Suprapubic skin (tissue), 4 donors: ENCODE data around the gene OR13F1.

Experiments
- POLR2A ChIP-seq, 2 donors: fragments of 450-650 bp; IDR thresholded peaks; one replicate each; pipeline ENCODE4 v1.6.1; 2017; ENCODE audit warnings: antibody characterized with exemption in 2 of 2, mild to moderate bottlenecking in 2 of 2, moderate library complexity in 2 of 2
- POLR2AphosphoS5 ChIP-seq, 3 donors: sonication (generic); formaldehyde crosslinking; IDR thresholded peaks; one replicate each; pipeline ENCODE4 v1.6.1; 2017; ENCODE audit warnings: antibody characterized with exemption in 3 of 3
- TF ChIP-seq, protein P1 (sequence below), 2 donors: fragments of 200-600 bp in 1 of 2; fragments of 450-650 bp in 1 of 2; sonication (generic) in 1 of 2; IDR thresholded peaks; one replicate each; pipeline ENCODE4 v1.5.1; 2016 to 2019; ENCODE audit warnings: antibody characterized with exemption in 2 of 2, mild to moderate bottlenecking in 1 of 2, moderate library complexity in 1 of 2

- TF ChIP-seq, protein P1, sequence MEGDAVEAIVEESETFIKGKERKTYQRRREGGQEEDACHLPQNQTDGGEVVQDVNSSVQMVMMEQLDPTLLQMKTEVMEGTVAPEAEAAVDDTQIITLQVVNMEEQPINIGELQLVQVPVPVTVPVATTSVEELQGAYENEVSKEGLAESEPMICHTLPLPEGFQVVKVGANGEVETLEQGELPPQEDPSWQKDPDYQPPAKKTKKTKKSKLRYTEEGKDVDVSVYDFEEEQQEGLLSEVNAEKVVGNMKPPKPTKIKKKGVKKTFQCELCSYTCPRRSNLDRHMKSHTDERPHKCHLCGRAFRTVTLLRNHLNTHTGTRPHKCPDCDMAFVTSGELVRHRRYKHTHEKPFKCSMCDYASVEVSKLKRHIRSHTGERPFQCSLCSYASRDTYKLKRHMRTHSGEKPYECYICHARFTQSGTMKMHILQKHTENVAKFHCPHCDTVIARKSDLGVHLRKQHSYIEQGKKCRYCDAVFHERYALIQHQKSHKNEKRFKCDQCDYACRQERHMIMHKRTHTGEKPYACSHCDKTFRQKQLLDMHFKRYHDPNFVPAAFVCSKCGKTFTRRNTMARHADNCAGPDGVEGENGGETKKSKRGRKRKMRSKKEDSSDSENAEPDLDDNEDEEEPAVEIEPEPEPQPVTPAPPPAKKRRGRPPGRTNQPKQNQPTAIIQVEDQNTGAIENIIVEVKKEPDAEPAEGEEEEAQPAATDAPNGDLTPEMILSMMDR (IDR thresholded peaks at IDR 0.05), result no peak
- TF ChIP-seq POLR2A (IDR thresholded peaks at IDR 0.05) (no peak), POLR2AphosphoS5 (IDR thresholded peaks at IDR 0.05) (no peak)
Measured at GRCh38 chr9:104539275-104539674, 35.2 kb downstream of the OR13F1 start.
